Measurements from ENCODE around the gene ZNF700. TPM values are rescaled to one million over a fixed set of nuclear protein-coding genes. Genes with fewer than 3 reads are reported as not detected.

The ZNF700 gene
- total and polyA plus RNA-seq, 9 of the 15 experiments (the other 6 are each of a cell fraction or from before 2014, with no cell fraction given): 10.3 to 24.7 (median 14.1) TPM

- CTCF ChIA-PET (ENCODE audit: low intra/inter-chr PET ratio): no interaction called here
- POLR2A ChIA-PET: no interaction called here
- peaks cover 7% of the 10 kb centered on the region; the same call in 2 of the 3 replicates for H3K36me3 ChIP-seq (ENCODE audit: control insufficient read depth, insufficient read depth, low read length)
- no peaks in the 10 kb centered on the region for H4K20me1 ChIP-seq (replicated peaks; ENCODE audit: control insufficient read depth, insufficient read depth, low read length)
- H3K4me3 ChIP-seq: no peak overlapping the region
- ATAC-seq: no peak
- no peaks in the 10 kb centered on the region for H3K79me2 ChIP-seq (ENCODE audit: control insufficient read depth, insufficient read depth, low read length)
- TF ChIP-seq ASH1L (IDR thresholded peaks at IDR 0.05; ENCODE audit: borderline replicate concordance, low read depth, partially characterized antibody) (no peak), ZNF707 (CRISPR knock-in tag; conservative IDR thresholded peaks at IDR 0.05) (no peak), CHAMP1 (IDR thresholded peaks at IDR 0.05) (no peak), SAP30 (IDR thresholded peaks at IDR 0.05; ENCODE audit: borderline replicate concordance, insufficient read depth, low read depth, low read length, poor library complexity, severe bottlenecking) (no peak), FOXM1 (IDR thresholded peaks at IDR 0.05; ENCODE audit: low read depth) (no peak), FOXM1 (CRISPR knock-in tag; IDR thresholded peaks at IDR 0.05; ENCODE audit: low read depth) (no peak)
- no peak for FAIRE-seq
- in situ Hi-C loops (cut with MboI) (no loop called here), intact Hi-C loops (cut with micrococcal nuclease) (no loop called here)
- H3K27me3 ChIP-seq (ENCODE audit: control insufficient read depth in 2 of 2, insufficient read depth in 2 of 2, low read length in 2 of 2): no peaks in the 10 kb centered on the region
- no peak overlapping the region for H3K4me2 ChIP-seq (ENCODE audit: insufficient read depth, low read length)
- peaks cover 18% of the 10 kb centered on the region for H3K9me3 ChIP-seq (replicated peaks; ENCODE audit: control insufficient read depth, insufficient read depth, low read depth, low read length)
- no peaks in the 10 kb centered on the region for H3K9me1 ChIP-seq (ENCODE audit: control insufficient read depth, insufficient read depth, low read length)
- no TSS peak for BruUV-seq (replicated peaks)
- H3K4me1 ChIP-seq (replicated peaks in 1 of 2; ENCODE audit: control insufficient read depth in 2 of 2, insufficient read depth in 2 of 2, low read length in 2 of 2): no peaks in the 10 kb centered on the region
- WGBS (ENCODE audit: insufficient coverage, low coverage, missing lambda C conversion rate): 55% methylated on average over 3 of the region's 3 CpGs
- H3K27ac ChIP-seq (ENCODE audit: extremely low read depth, low read depth, low read length): no peak overlapping the region
- H2AFZ ChIP-seq (ENCODE audit: low read depth, low read length): no peak overlapping the region
- H3K9ac ChIP-seq (ENCODE audit: insufficient read depth in 1 of 2, low read depth in 2 of 2, low read length in 2 of 2): no peak overlapping the region
- no peak for DNase-seq (ENCODE audit: extremely low read depth in 1 of 4, low spot score in 3 of 4)
Observed at GRCh38 chr19:11902228-11902627, 22.7 kb upstream of the ZNF700 start.
